ENCODE results near the gene SLC25A23. TPM values are rescaled to one million over a fixed set of nuclear protein-coding genes. Genes with fewer than 3 reads are reported as not detected.

Gene SLC25A23
- 27.8 and 31.7 TPM in 2 replicates for total RNA-seq (2013; cell fraction: nucleolus; rRNA removed)
- total RNA-seq (2014; rRNA removed) (51.9 and 66.4 TPM in 2 replicates), total RNA-seq (2014; rRNA removed; fragmentation: Illumina TruSeq; extraction: Trizol) (35.4 and 36.2 TPM in 2 replicates), total RNA-seq (2021) (85.8 and 97.2 TPM in 2 replicates), polyA plus RNA-seq (2011; rRNA removed) (16.6 and 25.6 TPM in 2 replicates), polyA plus RNA-seq (2014; fragmentation: Illumina TruSeq; extraction: Trizol) (60.7 and 70.2 TPM in 2 replicates), polyA plus RNA-seq (2014; fragmentation: Nextera tagmentation; extraction: Ambion mirVana) (10 to 100 TPM; 10.2 to 13.6 TPM), polyA plus RNA-seq (2014; rRNA removed) (79.5 and 83.1 TPM in 2 replicates), polyA plus RNA-seq (2016; fragmentation: Nextera tagmentation; extraction: Ambion mirVana) (10 to 100 TPM; 42.7 to 57.4 TPM), polyA minus RNA-seq (2011; rRNA and poly(A)+ RNA removed) (25.0 and 39.9 TPM in 2 replicates), Bru-seq, nascent RNA (percentile 71 among the genes with signal in this experiment), BruChase-seq, experiment 1, labeled RNA remaining after a 6-hour chase (percentile 88 among the genes with signal in this experiment), BruChase-seq, experiment 2, labeled RNA remaining after a 2-hour chase (percentile 76 among the genes with signal in this experiment)
- polyA plus RNA-seq (2011; ENCODE audit: low read depth), result 27.3 TPM
- polyA plus RNA-seq (2011; cell fraction: cytosol; rRNA removed), result 43.6 and 47.6 TPM in 2 replicates
- polyA plus RNA-seq (2011; cell fraction: nucleus; rRNA removed), result 42.9 and 54.9 TPM in 2 replicates
- polyA plus RNA-seq (2012), result 47.9 and 65.2 TPM in 2 replicates
- 29.4 and 41.7 TPM in 2 replicates for polyA minus RNA-seq (2011; cell fraction: cytosol; rRNA and poly(A)+ RNA removed)
- 14.1 and 15.5 TPM in 2 replicates for polyA minus RNA-seq (2011; cell fraction: nucleus; rRNA and poly(A)+ RNA removed)
- long read RNA-seq, experiment 1, partial matches to known transcripts, result 2 of 13 reads
- long read RNA-seq, experiment 1, other reads (novel, unspliced or antisense), result 11 of 13 reads
- long read RNA-seq, experiment 2, partial matches to known transcripts, result 2 of 9 reads
- long read RNA-seq, experiment 2, other reads (novel, unspliced or antisense), result 7 of 9 reads

GRCh38 chr19:6459262-6460098, at the start of gene SLC25A23:
Gene SLC25A23 (minus strand): TSS chr19:6459792. CDS start chr19:6459628, 164 bp downstream.
- Histone ChIP-seq H3K27ac (ENCODE audit: control insufficient read depth, insufficient read depth) (peak within 1 kb of the TSS; percentile 94), H3K4me1 (ENCODE audit: control insufficient read depth, insufficient read depth, low read length) (peaks cover 10% of the 10 kb centered on the region), H3K36me3 (ENCODE audit: control insufficient read depth in 2 of 2, insufficient read depth in 2 of 2, low read length in 1 of 2) (peaks cover 6 to 17% of the 10 kb centered on the region in 2 experiments; a peak in 3 of 4 replicates), H3K9ac (ENCODE audit: control insufficient read depth, insufficient read depth, low read length) (peak within 1 kb of the TSS; percentile 82), H3K4me2 (ENCODE audit: control insufficient read depth, insufficient read depth) (peak within 1 kb of the TSS; percentile 95), H3K4me3 (peak within 1 kb of the TSS; percentile 80), H3K9me3 (replicated peaks; ENCODE audit: control insufficient read depth, insufficient read depth, low read length) (peaks cover 10% of the 10 kb centered on the region; the same call in 2 of the 3 replicates), H3K79me2 (ENCODE audit: control insufficient read depth, insufficient read depth, low read length) (peaks cover 18% of the 10 kb centered on the region), H4K20me1 (ENCODE audit: control insufficient read depth, insufficient read depth) (no peaks in the 10 kb centered on the region), H2AFZ (ENCODE audit: control insufficient read depth, low read depth, low read length) (peak within 1 kb of the TSS; percentile 81), H3K27me3 (replicated peaks in 1 of 2; ENCODE audit: control insufficient read depth in 2 of 2, insufficient read depth in 2 of 2, low read length in 1 of 2) (no peaks in the 10 kb centered on the region)
- 4% methylated on average over 40 of the region's 70 CpGs for WGBS (ENCODE audit: insufficient coverage, insufficient replicate concordance, low lambda C conversion rate, missing lambda C conversion rate)
- DNase-seq (ENCODE audit: low read depth, low spot score) (peak; percentile 40), FAIRE-seq (no peak), ATAC-seq (peak; percentile 70)
- no TSS peak for BruUV-seq (replicated peaks)
- intact Hi-C loops (cut with micrococcal nuclease; ENCODE audit: unreplicated experiment) (loop anchor here (1.0 to 2.0 kb wide), 2 partner anchors 34 to 45 kb away; no protein-coding TSS in a partner anchor), in situ Hi-C loops (cut with MboI) (no loop called here)
- ChIA-PET SMC1A (ENCODE audit: uncharacterized antibody, unreplicated experiment) (interaction anchor here (1.0 to 1.1 kb wide), 3 partner anchors 48 to 63 kb away, joined by 3 read pairs; no protein-coding TSS in a partner anchor), POLR2A (interaction anchor here (1.8 kb wide), 1 partner anchor 22 kb away, joined by 10 read pairs; the partner anchor contains the start of gene DENND1C), RAD21 (ENCODE audit: unreplicated experiment) (interaction anchor here (0.6 to 2.1 kb wide), 9 partner anchors 21 to 404 kb away, joined by 3 to 11 read pairs (median 3); partner anchors contain the start of genes CLPP, DENND1C and KHSRP), CTCF (interaction anchor here (1.0 to 2.0 kb wide), 3 partner anchors 22 to 44 kb away, joined by 3 to 7 read pairs (median 5); partner anchors contain the start of gene DENND1C)
- TF ChIP-seq IRF4 (IDR thresholded peaks at IDR 0.05; ENCODE audit: low read depth, low read length) (no peak), NFYA (IDR thresholded peaks at IDR 0.05; ENCODE audit: borderline replicate concordance, low read depth, low read length) (no peak), HSF1 (IDR thresholded peaks at IDR 0.05; ENCODE audit: low read depth, low read length) (no peak), ELK1 (IDR thresholded peaks at IDR 0.05; ENCODE audit: low read depth, low read length) (no peak), ATF3 (IDR thresholded peaks at IDR 0.05; ENCODE audit: borderline replicate concordance, extremely low read depth, low read depth, low read length) (no peak), MYB (IDR thresholded peaks at IDR 0.05; ENCODE audit: borderline replicate concordance, low read depth, low read length) (no peak), ZNF622 (IDR thresholded peaks at IDR 0.05) (no peak), CREM (IDR thresholded peaks at IDR 0.05; ENCODE audit: low read depth) (0 out of 2 replicates have a peak, but pooled peaks have one; percentile 11), NKRF (conservative IDR thresholded peaks at IDR 0.05) (peak; percentile 63; the same call in 1 of the 2 replicates), ZNF207 (IDR thresholded peaks at IDR 0.05; ENCODE audit: borderline replicate concordance) (no peak), EP300 (IDR thresholded peaks at IDR 0.05; ENCODE audit: borderline replicate concordance in 1 of 2, control insufficient read depth in 1 of 2, low read depth in 2 of 2, low read length in 2 of 2) (0 out of 4 replicates have a peak, but pooled peaks of 1 of the 2 experiments have one; percentile 13), ZNF24 (IDR thresholded peaks at IDR 0.05) (0 out of 2 replicates have a peak, but pooled peaks have one; percentile 20)
